Activated CD8-positive, alpha-beta memory T cell treated with anti-CD3 and anti-CD28 coated beads, Interleukin-2, amount 10 ng/mL, durations not matched to agents 7 days and 5 days (primary cell): ENCODE results near the gene SEC61A1. TPM values are rescaled to one million over a fixed set of nuclear protein-coding genes. Genes with fewer than 3 reads are reported as not detected.

Source experiments
- ATAC-seq: fragments of 150-1000 bp; cut with Tn5 transposase; one replicate; pipeline ENCODE4 v1.10.0; 2021; ENCODE audit warnings: moderate library complexity
- CTCF ChIA-PET: fragments of 350-600 bp; sonication (Branson Sonifier 250); formaldehyde crosslinking; loops from one replicate; lab custom pipeline; 2021; ENCODE audit warnings: antibody characterized with exemption; lab: Charles Lee
- DNase-seq: peaks from one replicate; pipeline ENCODE4 v3.0.0-alpha.2; 2020
- H3K27ac Mint-ChIP-seq: one replicate; pipeline ENCODE4 v1.8.0; 2021; ENCODE audit warnings: mild to moderate bottlenecking, mixed read lengths
- H3K27me3 Mint-ChIP-seq: one replicate; pipeline ENCODE4 v1.8.0; 2021; ENCODE audit warnings: mixed read lengths
- H3K36me3 Mint-ChIP-seq: one replicate; pipeline ENCODE4 v1.8.0; 2021; ENCODE audit warnings: mild to moderate bottlenecking, mixed read lengths
- H3K4me1 Mint-ChIP-seq: one replicate; pipeline ENCODE4 v1.8.0; 2021; ENCODE audit warnings: mixed read lengths
- H3K4me3 Mint-ChIP-seq: one replicate; pipeline ENCODE4 v1.8.0; 2021; ENCODE audit warnings: mild to moderate bottlenecking, moderate library complexity, mixed read lengths
- H3K9me3 Mint-ChIP-seq: one replicate; pipeline ENCODE4 v1.8.0; 2022; ENCODE audit warnings: low read depth, mixed read lengths
- total RNA-seq, 2 experiments: library from RNA; stranded (reverse); gene quantifications; one replicate each; pipeline ENCODE4 v1.2.3, GENCODE V29; 2021

Gene SEC61A1
- total RNA-seq, 2 experiments from 2014 or later: 123 to 178 TPM

- no peaks in the 10 kb centered on the region for H3K27me3 Mint-ChIP-seq
- ATAC-seq (peak; percentile 88), DNase-seq (peak; percentile 82)
- peaks cover 40% of the 10 kb centered on the region for H3K4me1 Mint-ChIP-seq
- H3K27ac Mint-ChIP-seq: peak overlapping the region; percentile 97
- H3K36me3 Mint-ChIP-seq: peaks cover 53% of the 10 kb centered on the region
- peak overlapping the region; percentile 41 for H3K4me3 Mint-ChIP-seq
- H3K9me3 Mint-ChIP-seq: no peaks in the 10 kb centered on the region
- CTCF ChIA-PET: interaction anchor here (0.9 to 4.0 kb wide), 6 partner anchors 10 to 42 kb away, joined by 3 to 18 read pairs (median 6); partner anchors contain the start of gene RUVBL1
These were observed 60.2 kb downstream of the SEC61A1 start for GRCh38 chr3:128112357-128112968.

- CTCF ChIA-PET: interaction anchor here (0.9 to 2.0 kb wide), 3 partner anchors 9 to 19 kb away, joined by 5 to 16 read pairs (median 6); partner anchors contain the start of gene RUVBL1
- DNase-seq (no peak), ATAC-seq (peak; percentile 43)
- Mint-ChIP-seq H3K27ac (peak overlapping the region; percentile 87), H3K9me3 (no peaks in the 10 kb centered on the region), H3K4me1 (peaks cover 44% of the 10 kb centered on the region), H3K36me3 (peaks cover 53% of the 10 kb centered on the region), H3K4me3 (peak overlapping the region; percentile 69), H3K27me3 (no peaks in the 10 kb centered on the region)
These were observed 61.9 kb downstream of the SEC61A1 start for GRCh38 chr3:128113817-128114794.

Other genes starting within 250 kb of the SEC61A1 start
- gene MGLL, start 229.9 kb upstream of the SEC61A1 start, total RNA-seq: 1 to 10 TPM; 3.4 to 5.0 TPM
- not detected for gene KBTBD12, start 137.2 kb upstream of the SEC61A1 start, total RNA-seq
- gene RUVBL1, start 71.4 kb downstream of the SEC61A1 start, total RNA-seq: 10 to 100 TPM; 63.8 to 73.5 TPM
- gene EEFSEC, start 101.0 kb downstream of the SEC61A1 start, total RNA-seq: 10 to 100 TPM; 19.4 to 19.7 TPM